ENCODE measurements around the gene IL19. TPM values are rescaled to one million over a fixed set of nuclear protein-coding genes. Genes with fewer than 3 reads are reported as not detected.

Gene IL19
- total RNA-seq, 1 experiment from 2014 or later: not detected

DNA sequence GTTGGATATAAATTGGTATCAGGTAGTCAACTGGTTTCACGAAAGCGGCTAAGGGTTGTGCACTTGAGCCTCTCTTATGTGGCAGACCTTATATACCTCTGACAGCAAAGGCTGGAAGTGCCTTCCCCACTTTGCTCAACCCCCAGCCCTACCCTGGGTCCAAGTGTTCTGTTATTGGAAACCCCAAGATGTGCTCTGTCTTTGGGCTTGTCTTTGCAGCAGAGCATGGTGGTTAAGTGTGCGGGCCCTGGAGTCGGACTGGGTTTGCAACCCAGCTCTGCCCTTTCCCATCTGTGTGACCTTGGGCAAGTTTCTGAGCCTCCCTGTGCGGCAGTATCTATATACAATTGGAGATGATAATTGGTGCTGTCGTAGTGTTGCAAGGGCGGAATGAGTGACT is 12.9 kb downstream of the IL19 start:
- intact Hi-C loops (cut with micrococcal nuclease): no loop called here
- BruUV-seq (replicated peaks): no TSS peak
- no peak overlapping the region for H3K27ac Mint-ChIP-seq (ENCODE audit: low read depth, unreplicated experiment)
- peaks cover 29% of the 10 kb centered on the region for H3K27me3 Mint-ChIP-seq (ENCODE audit: insufficient read depth, unreplicated experiment)
- no peak for DNase-seq (ENCODE audit: unreplicated experiment)
- TF ChIP-seq, protein P1, sequence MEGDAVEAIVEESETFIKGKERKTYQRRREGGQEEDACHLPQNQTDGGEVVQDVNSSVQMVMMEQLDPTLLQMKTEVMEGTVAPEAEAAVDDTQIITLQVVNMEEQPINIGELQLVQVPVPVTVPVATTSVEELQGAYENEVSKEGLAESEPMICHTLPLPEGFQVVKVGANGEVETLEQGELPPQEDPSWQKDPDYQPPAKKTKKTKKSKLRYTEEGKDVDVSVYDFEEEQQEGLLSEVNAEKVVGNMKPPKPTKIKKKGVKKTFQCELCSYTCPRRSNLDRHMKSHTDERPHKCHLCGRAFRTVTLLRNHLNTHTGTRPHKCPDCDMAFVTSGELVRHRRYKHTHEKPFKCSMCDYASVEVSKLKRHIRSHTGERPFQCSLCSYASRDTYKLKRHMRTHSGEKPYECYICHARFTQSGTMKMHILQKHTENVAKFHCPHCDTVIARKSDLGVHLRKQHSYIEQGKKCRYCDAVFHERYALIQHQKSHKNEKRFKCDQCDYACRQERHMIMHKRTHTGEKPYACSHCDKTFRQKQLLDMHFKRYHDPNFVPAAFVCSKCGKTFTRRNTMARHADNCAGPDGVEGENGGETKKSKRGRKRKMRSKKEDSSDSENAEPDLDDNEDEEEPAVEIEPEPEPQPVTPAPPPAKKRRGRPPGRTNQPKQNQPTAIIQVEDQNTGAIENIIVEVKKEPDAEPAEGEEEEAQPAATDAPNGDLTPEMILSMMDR (IDR thresholded peaks at IDR 0.05; ENCODE audit: unreplicated experiment): no peak
- no peak overlapping the region for H3K4me3 Mint-ChIP-seq (ENCODE audit: unreplicated experiment)
- ChIA-PET CTCF (interaction anchor here (0.8 to 3.3 kb wide), 3 partner anchors 24 to 120 kb away, joined by 3 to 9 read pairs (median 4); no protein-coding TSS in a partner anchor), POLR2A (no interaction called here)
- H3K36me3 Mint-ChIP-seq (ENCODE audit: insufficient read depth, unreplicated experiment): no peaks in the 10 kb centered on the region
- no peaks in the 10 kb centered on the region for H3K4me1 Mint-ChIP-seq (ENCODE audit: insufficient read depth, unreplicated experiment)
- H3K9me3 Mint-ChIP-seq (ENCODE audit: unreplicated experiment): no peaks in the 10 kb centered on the region

DNA sequence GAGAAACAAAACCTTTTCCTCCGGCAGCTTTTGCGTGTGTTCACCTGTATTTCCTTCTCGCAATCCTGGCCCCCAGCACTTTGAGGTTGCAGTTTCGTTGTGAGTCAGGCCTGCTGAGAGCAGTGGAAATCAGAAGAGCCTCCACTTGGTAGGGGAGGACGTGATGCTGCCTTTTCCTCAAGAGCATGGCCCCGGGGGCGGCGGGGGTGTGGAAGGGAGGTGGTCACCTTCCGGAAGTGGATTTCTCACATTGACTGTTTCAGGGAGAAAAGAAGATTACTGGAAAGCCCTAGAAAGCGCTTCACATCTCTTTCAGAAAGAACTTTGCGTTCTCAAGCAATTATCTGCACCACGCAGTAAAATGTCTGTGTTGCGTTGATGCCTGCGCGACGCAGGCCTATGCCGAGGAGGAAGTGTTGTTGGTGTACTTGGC is 13.9 kb downstream of the IL19 start:
- H3K9me3 Mint-ChIP-seq (ENCODE audit: unreplicated experiment): no peaks in the 10 kb centered on the region
- no peak overlapping the region for H3K4me3 Mint-ChIP-seq (ENCODE audit: unreplicated experiment)
- TF ChIP-seq, protein P1 (IDR thresholded peaks at IDR 0.05; ENCODE audit: unreplicated experiment): no peak
- DNase-seq (ENCODE audit: unreplicated experiment): no peak
- no peaks in the 10 kb centered on the region for H3K4me1 Mint-ChIP-seq (ENCODE audit: insufficient read depth, unreplicated experiment)
- no TSS peak for BruUV-seq (replicated peaks)
- ChIA-PET CTCF (interaction anchor here (1.5 to 3.3 kb wide), 2 partner anchors 58 to 121 kb away, joined by 4 to 9 read pairs; no protein-coding TSS in a partner anchor), POLR2A (no interaction called here)
- H3K36me3 Mint-ChIP-seq (ENCODE audit: insufficient read depth, unreplicated experiment): no peaks in the 10 kb centered on the region
- H3K27me3 Mint-ChIP-seq (ENCODE audit: insufficient read depth, unreplicated experiment): peaks cover 32% of the 10 kb centered on the region
- H3K27ac Mint-ChIP-seq (ENCODE audit: low read depth, unreplicated experiment): no peak overlapping the region
- intact Hi-C loops (cut with micrococcal nuclease): no loop called here

DNA sequence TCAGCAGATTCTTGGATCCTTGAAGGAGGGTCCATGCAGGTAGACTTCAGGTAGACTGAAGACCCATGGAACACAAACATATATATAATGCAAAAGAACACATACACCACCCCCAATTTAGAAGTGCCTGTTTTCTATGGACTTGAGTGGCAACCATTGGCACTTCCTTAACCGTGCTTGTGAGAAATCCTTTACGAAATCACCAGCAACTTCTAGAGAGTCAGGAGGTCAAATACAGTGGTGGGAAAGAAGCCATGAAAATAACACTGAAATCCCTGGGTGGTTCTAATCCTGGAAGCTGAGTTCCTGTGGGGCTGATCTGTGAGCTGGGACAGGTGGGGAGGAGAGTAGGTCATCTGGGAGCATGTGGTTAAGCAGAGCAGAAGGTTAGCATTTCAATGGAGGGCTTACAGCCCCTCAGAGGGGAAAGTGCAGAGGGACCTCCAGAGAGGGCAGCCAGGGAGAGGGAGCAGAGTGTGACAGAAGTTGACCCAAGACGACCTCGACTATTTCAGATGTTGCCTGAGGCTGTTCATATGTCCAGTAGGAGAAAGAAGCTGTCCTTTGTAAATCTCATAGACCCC is 14.7 kb downstream of the IL19 start:
- BruUV-seq (replicated peaks): no TSS peak

DNA sequence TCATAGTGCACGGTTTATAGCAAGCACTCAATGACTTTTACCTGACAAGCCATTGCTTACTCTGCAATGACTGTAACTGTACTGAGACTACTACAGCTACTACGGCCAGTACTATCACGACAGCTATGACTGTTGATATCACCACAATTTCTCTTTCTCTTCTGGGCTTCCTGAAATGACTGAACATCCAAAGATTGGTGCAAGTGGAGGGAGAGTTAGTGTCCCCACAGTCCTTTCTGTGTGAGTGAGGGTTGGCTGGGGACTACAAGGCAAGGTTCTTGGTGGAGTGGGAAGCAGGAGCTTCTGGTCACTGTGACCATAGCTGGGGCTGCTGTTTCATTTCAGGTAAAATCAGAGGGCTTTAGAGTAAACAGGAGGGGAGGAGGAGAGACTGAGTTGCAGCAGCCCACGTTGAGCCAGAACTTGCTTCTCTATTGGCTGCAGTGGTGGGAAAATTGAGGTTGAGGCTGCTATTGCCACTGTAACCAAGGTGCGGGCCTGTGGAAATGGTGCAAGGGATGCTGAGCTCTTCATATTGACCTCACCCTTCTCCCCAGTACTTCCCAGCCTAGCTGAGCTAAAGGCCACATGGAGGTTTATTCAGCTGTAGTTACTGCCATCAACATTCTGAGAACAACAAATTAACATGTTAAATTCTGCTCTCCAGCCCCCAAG is 15.8 kb downstream of the IL19 start:
- no peaks in the 10 kb centered on the region for H3K9me3 Mint-ChIP-seq (ENCODE audit: unreplicated experiment)
- H3K36me3 Mint-ChIP-seq (ENCODE audit: insufficient read depth, unreplicated experiment): no peaks in the 10 kb centered on the region
- no peak for DNase-seq (ENCODE audit: unreplicated experiment)
- peaks cover under 1% of the 10 kb centered on the region for H3K4me1 Mint-ChIP-seq (ENCODE audit: insufficient read depth, unreplicated experiment)
- no peak overlapping the region for H3K27ac Mint-ChIP-seq (ENCODE audit: low read depth, unreplicated experiment)
- intact Hi-C loops (cut with micrococcal nuclease): no loop called here
- TF ChIP-seq, protein P1 (IDR thresholded peaks at IDR 0.05; ENCODE audit: unreplicated experiment): no peak
- H3K4me3 Mint-ChIP-seq (ENCODE audit: unreplicated experiment): no peak overlapping the region
- H3K27me3 Mint-ChIP-seq (ENCODE audit: insufficient read depth, unreplicated experiment): peaks cover 32% of the 10 kb centered on the region
- ChIA-PET POLR2A (interaction anchor here (1.0 to 1.3 kb wide), 2 partner anchors 14 to 19 kb away, joined by 3 read pairs; partner anchors contain the start of gene IL10), CTCF (interaction anchor here (0.6 to 5.2 kb wide), 11 partner anchors 9 to 436 kb away, joined by 3 to 24 read pairs (median 3); no protein-coding TSS in a partner anchor)
- BruUV-seq (replicated peaks): no TSS peak

More for the DNA sequence above, 14.7 kb downstream of the IL19 start:
- no peak overlapping the region for H3K27ac Mint-ChIP-seq (ENCODE audit: low read depth, unreplicated experiment)
- POLR2A ChIA-PET: interaction anchor here (0.7 kb wide), 1 partner anchor 62 kb away, joined by 3 read pairs; no protein-coding TSS in a partner anchor
- CTCF ChIA-PET: interaction anchor here (0.6 to 3.6 kb wide), 9 partner anchors 10 to 437 kb away, joined by 3 to 15 read pairs (median 3); no protein-coding TSS in a partner anchor
- no peaks in the 10 kb centered on the region for H3K36me3 Mint-ChIP-seq (ENCODE audit: insufficient read depth, unreplicated experiment)
- H3K9me3 Mint-ChIP-seq (ENCODE audit: unreplicated experiment): no peaks in the 10 kb centered on the region
- no peaks in the 10 kb centered on the region for H3K4me1 Mint-ChIP-seq (ENCODE audit: insufficient read depth, unreplicated experiment)
- TF ChIP-seq, protein P1 (IDR thresholded peaks at IDR 0.05; ENCODE audit: unreplicated experiment): no peak
- no peak overlapping the region for H3K4me3 Mint-ChIP-seq (ENCODE audit: unreplicated experiment)
- intact Hi-C loops (cut with micrococcal nuclease): loop anchor here (1.0 kb wide), 1 partner anchor 22 kb away; no protein-coding TSS in a partner anchor
- DNase-seq (ENCODE audit: unreplicated experiment): no peak
- peaks cover 32% of the 10 kb centered on the region for H3K27me3 Mint-ChIP-seq (ENCODE audit: insufficient read depth, unreplicated experiment)
